Nephron progenitor cell (in vitro differentiated cells): Measurements from ENCODE around the gene KIF19.

Experiments used
- DNase-seq: peaks from one replicate; pipeline ENCODE4 v3.0.0; 2021
- H3K27ac Mint-ChIP-seq: 2 replicates; pipeline ENCODE4 v1.8.0; 2021; ENCODE audit warnings: mild to moderate bottlenecking, moderate library complexity, mixed read lengths
- H3K27me3 Mint-ChIP-seq: 2 replicates; pipeline ENCODE4 v1.8.0; 2021; ENCODE audit warnings: mild to moderate bottlenecking, low read depth, mixed read lengths; ENCODE audit not compliant: poor library complexity
- H3K36me3 Mint-ChIP-seq: 2 replicates; pipeline ENCODE4 v1.8.0; 2021; ENCODE audit warnings: low read depth, mixed read lengths
- H3K4me1 Mint-ChIP-seq: 2 replicates; pipeline ENCODE4 v1.8.0; 2021; ENCODE audit warnings: mixed read lengths
- H3K4me3 Mint-ChIP-seq: 2 replicates; pipeline ENCODE4 v1.8.0; 2021; ENCODE audit warnings: mild to moderate bottlenecking, moderate library complexity, mixed read lengths
- H3K9me3 Mint-ChIP-seq: 2 replicates; pipeline ENCODE4 v1.8.0; 2021; ENCODE audit warnings: mild to moderate bottlenecking, moderate library complexity, mixed read lengths
- CTCF ChIP-seq: fragments of 200-600 bp; sonication (generic); IDR thresholded peaks from 2 replicates; pipeline ENCODE4 v1.5.0; 2021; ENCODE audit warnings: antibody characterized with exemption

Gene KIF19

GRCh38 chr17:74350486-74350885 lies 24.5 kb downstream of the KIF19 start:
- peaks cover 90% of the 10 kb centered on the region for H3K27me3 Mint-ChIP-seq
- H3K4me1 Mint-ChIP-seq, result no peaks in the 10 kb centered on the region
- no peak overlapping the region for H3K4me3 Mint-ChIP-seq
- no peak overlapping the region for H3K27ac Mint-ChIP-seq
- H3K36me3 Mint-ChIP-seq, result no peaks in the 10 kb centered on the region
- DNase-seq, result no peak
- no peak for TF ChIP-seq CTCF
- no peaks in the 10 kb centered on the region for H3K9me3 Mint-ChIP-seq

GRCh38 chr17:74351552-74352210 lies 25.7 kb downstream of the KIF19 start:
- H3K27ac Mint-ChIP-seq, result no peak overlapping the region
- no peak overlapping the region for H3K4me3 Mint-ChIP-seq
- no peaks in the 10 kb centered on the region for H3K36me3 Mint-ChIP-seq
- H3K27me3 Mint-ChIP-seq, result peaks cover 99% of the 10 kb centered on the region
- H3K4me1 Mint-ChIP-seq, result no peaks in the 10 kb centered on the region
- TF ChIP-seq CTCF, result peak; percentile 25
- peak; percentile 69 for DNase-seq
- no peaks in the 10 kb centered on the region for H3K9me3 Mint-ChIP-seq

- Mint-ChIP-seq H3K9me3 (no peaks in the 10 kb centered on the region), H3K36me3 (no peaks in the 10 kb centered on the region), H3K4me3 (no peak overlapping the region), H3K4me1 (peaks cover 7% of the 10 kb centered on the region), H3K27ac (no peak overlapping the region), H3K27me3 (peaks cover 96% of the 10 kb centered on the region)
- DNase-seq, result no peak
- TF ChIP-seq CTCF, result no peak
These were observed 27.5 kb downstream of the KIF19 start for GRCh38 chr17:74353446-74354060.

GRCh38 chr17:74354123-74354522 lies 28.1 kb downstream of the KIF19 start:
- peak; percentile 85 for DNase-seq
- H3K4me1 Mint-ChIP-seq, result peaks cover 11% of the 10 kb centered on the region
- no peak overlapping the region for H3K27ac Mint-ChIP-seq
- H3K36me3 Mint-ChIP-seq, result no peaks in the 10 kb centered on the region
- H3K27me3 Mint-ChIP-seq, result peaks cover 96% of the 10 kb centered on the region
- H3K9me3 Mint-ChIP-seq, result no peaks in the 10 kb centered on the region
- H3K4me3 Mint-ChIP-seq, result no peak overlapping the region
- peak; percentile 88 for TF ChIP-seq CTCF

- H3K9me3 Mint-ChIP-seq, result no peaks in the 10 kb centered on the region
These were observed 28.5 kb downstream of the KIF19 start for GRCh38 chr17:74354561-74354960.

More at GRCh38 chr17:74354561-74354960, 28.5 kb downstream of the KIF19 start:
- no peak overlapping the region for H3K4me3 Mint-ChIP-seq
- no peak for DNase-seq
- no peaks in the 10 kb centered on the region for H3K36me3 Mint-ChIP-seq
- H3K27me3 Mint-ChIP-seq, result peaks cover 95% of the 10 kb centered on the region
- no peak for TF ChIP-seq CTCF
- H3K4me1 Mint-ChIP-seq, result peaks cover 11% of the 10 kb centered on the region
- no peak overlapping the region for H3K27ac Mint-ChIP-seq
